ENCODE results near the gene SLC44A4.

- TF ChIP-seq CTCF (IDR thresholded peaks at IDR 0.05; ENCODE audit: low read length) = no peak
- no peak for TF ChIP-seq EZH2 (IDR thresholded peaks at IDR 0.05; ENCODE audit: borderline replicate concordance, low read length)
Measured at GRCh38 chr6:31836047-31836473, 42.7 kb downstream of the SLC44A4 start.

Measured in OCI-LY1 (cell line).